Measurements from ENCODE around the gene NXNL1.

NXNL1 gene

DNA sequence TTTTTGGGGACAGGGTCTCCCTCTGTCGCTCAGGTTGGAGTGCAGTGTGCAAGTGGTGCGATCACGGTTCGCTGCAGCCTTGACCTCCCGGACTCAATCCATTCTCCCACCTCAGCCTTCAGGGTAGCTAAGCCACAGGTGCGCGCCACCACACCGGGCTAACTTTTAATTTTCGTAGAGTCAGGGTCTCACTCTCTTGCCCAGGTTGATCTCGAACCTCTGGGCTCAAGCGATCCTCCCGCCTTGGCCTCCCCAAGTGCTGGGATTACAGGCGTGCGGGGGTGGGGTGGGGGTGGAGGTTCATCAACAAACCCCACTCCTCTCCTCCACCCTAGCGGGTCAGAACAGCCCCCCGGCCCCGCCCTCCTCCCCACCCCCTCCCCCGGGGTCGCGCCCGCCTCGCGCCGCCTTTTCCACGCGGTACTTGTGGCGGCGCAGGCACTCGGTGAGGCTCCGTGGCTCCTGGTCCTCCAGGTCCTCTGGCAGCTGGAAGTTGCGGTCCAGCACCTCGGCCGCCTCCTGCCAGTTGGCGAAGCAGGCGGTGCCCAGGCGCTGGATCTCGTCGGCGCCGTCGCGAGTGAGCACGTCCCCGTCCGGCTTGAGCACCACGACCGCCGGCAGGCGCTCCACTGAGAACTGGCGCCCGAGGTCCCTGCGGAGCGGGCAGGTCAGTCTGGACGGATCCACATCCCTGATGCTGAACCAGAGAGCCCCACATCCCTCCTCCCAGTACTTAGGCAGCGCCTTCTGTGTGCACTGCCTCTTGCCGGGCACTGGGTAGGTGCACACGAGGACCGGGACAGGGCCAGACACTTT lies 5.2 kb downstream of the NXNL1 start:
- DNase-seq (ENCODE audit: low read depth, low spot score), result no peak

- DNase-seq (ENCODE audit: low read depth, low spot score), result no peak
These were observed 6.1 kb downstream of the NXNL1 start for GRCh38 chr19:17454576-17455071.

DNA sequence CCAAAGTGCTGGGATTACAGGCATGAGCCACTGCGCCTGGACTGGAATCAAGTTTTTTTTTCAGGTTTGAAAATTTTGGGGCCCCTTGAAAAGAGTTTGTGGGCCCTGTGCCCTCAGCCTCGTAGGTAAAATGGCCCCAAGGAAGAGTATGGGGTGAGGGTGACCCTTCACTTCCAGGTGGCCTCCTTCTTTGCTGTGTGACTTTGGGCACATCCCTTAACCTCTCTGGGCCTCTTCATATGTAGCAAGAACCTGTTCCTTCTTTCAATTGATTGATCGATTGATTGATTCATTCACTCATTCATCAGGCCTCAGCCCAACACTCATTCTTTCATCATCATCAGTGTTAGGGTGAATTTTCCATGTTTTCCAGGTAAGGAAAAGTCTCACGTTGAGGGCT lies 8.9 kb downstream of the NXNL1 start:
- no peak for DNase-seq (ENCODE audit: low read depth, low spot score)

DNA sequence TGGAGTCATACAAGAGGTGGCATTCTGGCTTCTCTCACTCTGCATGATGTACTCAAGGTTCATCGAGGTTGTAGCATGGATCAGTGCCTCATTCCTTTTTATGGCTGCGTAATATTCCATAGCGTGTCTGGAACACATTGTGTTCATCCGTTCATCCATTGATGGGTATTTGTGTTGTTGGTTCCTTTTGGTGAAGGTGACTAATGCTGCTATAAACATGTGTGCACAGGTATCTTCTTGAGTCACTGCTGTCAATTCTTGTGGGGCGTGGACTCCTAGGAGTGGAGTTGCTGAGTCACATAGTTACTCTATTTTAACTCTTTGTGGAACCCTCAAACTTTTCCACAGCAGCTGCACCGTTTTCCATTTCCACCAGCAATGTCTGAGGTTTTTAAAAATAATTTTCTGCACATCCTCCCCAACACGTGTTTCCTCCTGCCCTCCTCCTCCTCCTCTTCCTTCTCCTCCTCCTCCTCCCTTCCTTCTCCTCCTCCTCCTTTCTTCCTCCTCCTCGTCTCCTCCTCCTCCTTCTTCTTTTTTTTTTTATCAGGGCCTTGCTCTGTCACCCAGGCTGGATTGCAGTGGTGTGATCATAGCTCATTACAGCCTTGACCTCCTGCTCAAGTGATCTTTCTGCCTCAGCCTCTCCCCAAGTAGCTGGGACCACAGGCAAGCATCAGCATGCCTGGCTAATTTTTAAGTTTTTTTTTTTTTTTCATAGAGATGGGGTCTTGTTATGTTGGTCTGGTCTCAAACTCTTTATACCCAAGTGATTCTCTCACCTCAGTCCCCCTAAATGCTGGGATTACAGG lies 10.3 kb downstream of the NXNL1 start:
- no peak for DNase-seq (ENCODE audit: low read depth, low spot score)

GRCh38 chr19:17448131-17448967 lies 12.4 kb downstream of the NXNL1 start, which contains the start of gene TMEM221:
TMEM221 (minus strand) TSS chr19:17448668; CDS start chr19:17448462, 206 bp downstream.
- DNase-seq (ENCODE audit: low read depth, low spot score), result no peak

- DNase-seq (ENCODE audit: low read depth, low spot score), result no peak
These were observed 13.0 kb downstream of the NXNL1 start for GRCh38 chr19:17447704-17448130.

- no peak for DNase-seq (ENCODE audit: low read depth, low spot score)
These were observed 15.1 kb downstream of the NXNL1 start for GRCh38 chr19:17445526-17446165.

GRCh38 chr19:17441241-17442021 lies 19.3 kb downstream of the NXNL1 start:
- no peak for DNase-seq (ENCODE audit: low read depth, low spot score)

- no peak for DNase-seq (ENCODE audit: low read depth, low spot score)
These were observed 23.9 kb downstream of the NXNL1 start for GRCh38 chr19:17436874-17437267.

DNA sequence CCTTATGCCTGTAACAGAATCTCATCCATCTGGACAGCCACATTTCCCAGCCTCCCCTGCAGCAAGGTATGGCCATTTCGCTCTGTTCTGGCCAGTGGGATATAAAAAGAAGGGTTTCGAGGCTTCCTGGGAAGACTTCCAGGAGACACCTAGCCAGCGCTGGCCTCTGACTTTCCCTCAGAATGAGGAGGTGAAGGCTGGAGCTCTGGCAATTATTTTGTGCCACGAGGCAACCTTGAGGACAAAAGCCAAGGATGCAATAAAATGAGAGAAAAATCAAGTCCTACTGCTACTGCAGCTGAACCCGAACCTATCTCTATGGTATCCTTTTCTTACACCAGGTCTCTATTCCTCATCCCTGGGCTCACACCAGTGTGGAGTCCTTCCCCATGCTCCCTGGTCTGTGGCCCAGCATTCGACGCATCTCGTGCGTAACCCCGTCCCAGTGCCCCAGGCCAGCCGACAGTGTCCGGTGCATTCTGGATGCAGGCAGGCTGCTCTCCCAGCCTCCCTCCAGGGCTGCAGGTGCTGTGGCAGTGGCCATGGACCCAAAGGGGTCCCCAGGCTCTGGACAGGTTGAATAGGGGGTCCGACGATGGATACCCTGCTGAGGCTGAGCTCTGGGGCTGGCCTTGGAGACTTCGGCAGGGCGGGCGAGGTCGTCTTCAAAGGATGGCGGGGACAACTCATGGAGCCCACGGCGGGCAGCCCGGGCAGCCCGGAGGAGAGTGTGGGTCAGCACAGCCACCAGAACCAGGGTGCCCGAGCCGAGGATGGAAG lies 24.4 kb downstream of the NXNL1 start:
- DNase-seq (ENCODE audit: low read depth, low spot score), result no peak

DNA sequence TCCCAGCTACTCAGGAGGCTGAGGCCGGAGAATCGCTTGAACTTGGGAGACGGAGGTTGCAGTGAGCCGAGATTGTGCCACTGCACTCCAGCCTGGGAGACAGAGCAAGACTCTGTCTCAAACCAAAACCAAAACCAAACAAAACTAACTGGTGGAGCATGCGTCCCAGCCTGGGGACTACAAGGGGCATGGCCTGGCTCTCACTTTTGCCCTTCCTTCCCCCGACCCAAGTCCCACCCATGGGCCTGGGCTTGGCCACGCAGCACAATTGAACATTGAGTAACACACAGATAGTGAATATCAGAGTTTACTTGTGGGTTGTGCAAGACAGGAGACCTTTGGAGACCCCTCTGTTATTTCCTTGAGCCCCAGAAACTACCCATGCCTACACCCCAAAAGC lies 25.5 kb downstream of the NXNL1 start:
- no peak for DNase-seq (ENCODE audit: low read depth, low spot score)

DNA sequence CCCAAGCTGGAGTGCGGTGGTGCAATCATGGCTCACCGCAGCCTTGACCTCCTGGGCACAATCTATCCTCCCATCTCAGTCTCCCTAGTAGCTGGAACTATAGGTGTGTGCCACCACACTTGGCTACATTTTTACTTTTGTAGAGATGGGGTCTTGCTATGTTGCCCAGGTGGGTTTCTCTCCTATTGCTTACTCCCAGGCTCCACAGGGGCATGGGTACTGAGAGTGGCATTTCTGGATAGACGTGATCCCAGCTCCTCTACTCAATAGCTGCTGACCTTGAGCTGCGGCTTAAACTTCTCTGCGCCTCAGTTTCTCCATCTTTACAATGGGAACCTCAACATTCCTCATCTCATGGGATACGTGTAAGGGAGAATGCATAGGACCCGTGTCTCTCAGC lies 29.3 kb downstream of the NXNL1 start:
- no peak for DNase-seq (ENCODE audit: low read depth, low spot score)

DNA sequence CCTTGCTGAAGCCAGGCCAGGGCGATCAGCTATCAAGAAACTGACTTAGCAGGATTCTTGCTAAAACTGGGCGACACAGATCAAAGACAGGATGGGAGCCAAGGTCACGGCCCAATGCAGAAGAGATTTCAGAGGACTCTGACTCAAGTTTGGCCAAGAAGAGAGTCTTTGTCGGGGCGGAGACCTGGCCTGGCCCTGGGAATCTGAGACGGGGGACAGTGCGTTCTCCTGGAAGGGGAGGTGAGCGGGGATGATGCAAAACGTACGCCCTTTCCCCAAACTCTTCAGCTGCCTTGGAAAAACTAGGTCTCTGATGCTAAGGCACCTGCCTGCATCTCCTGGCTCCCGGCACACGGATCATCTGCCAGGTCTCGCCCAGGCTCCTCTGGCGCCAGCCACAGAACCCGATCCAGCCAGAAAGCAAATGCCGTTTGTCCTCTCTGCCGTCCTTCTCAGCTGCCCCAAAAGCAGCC lies 31.0 kb downstream of the NXNL1 start:
- DNase-seq (ENCODE audit: low read depth, low spot score), result no peak

DNA sequence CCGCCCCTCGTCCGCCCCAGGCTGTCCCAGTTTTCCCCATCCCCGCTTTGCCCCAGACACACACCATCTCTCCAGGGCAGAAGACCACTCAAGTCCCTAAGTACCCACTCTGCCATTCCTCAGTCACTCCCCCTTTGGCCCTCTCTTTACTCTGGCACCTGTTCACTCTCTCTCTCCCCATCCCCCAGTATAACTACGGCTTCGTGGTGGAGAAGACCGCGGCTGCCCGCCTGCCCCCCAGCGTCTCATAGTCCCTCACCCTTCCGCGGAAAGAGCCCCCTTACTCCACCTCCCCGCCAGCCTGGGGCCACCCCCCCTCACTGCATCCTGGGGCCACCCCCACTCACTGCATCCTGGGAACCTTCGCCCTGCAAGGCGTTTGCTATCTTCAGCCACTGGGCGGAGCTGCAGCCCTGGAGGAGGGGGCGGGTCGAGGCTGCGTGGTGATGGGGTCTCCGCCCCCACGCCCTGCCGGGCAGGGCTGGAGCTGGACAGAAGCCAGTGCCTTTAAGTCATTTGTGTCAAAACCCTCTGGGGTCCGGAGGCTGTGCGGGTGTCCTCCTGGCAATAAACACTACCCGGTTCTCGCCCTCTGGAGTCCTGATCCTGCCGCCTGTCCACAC lies 35.9 kb downstream of the NXNL1 start:
- no peak for DNase-seq (ENCODE audit: low read depth, low spot score)

GRCh38 chr19:17423429-17424208 lies 37.1 kb downstream of the NXNL1 start:
- no peak for DNase-seq (ENCODE audit: low read depth, low spot score)

- DNase-seq (ENCODE audit: low read depth, low spot score), result no peak
These were observed 38.8 kb downstream of the NXNL1 start for GRCh38 chr19:17421942-17422341.

GRCh38 chr19:17420475-17420924 lies 40.2 kb downstream of the NXNL1 start:
- DNase-seq (ENCODE audit: low read depth, low spot score), result no peak

All from activated CD4-positive, CD25-positive, alpha-beta regulatory T cell treated with anti-CD3 and anti-CD28 coated beads, Interleukin-2, amount 50 U/mL, for 16 hours (primary cell).